ENCODE data around the gene PIP5K1B.

- TF ChIP-seq, protein P1, sequence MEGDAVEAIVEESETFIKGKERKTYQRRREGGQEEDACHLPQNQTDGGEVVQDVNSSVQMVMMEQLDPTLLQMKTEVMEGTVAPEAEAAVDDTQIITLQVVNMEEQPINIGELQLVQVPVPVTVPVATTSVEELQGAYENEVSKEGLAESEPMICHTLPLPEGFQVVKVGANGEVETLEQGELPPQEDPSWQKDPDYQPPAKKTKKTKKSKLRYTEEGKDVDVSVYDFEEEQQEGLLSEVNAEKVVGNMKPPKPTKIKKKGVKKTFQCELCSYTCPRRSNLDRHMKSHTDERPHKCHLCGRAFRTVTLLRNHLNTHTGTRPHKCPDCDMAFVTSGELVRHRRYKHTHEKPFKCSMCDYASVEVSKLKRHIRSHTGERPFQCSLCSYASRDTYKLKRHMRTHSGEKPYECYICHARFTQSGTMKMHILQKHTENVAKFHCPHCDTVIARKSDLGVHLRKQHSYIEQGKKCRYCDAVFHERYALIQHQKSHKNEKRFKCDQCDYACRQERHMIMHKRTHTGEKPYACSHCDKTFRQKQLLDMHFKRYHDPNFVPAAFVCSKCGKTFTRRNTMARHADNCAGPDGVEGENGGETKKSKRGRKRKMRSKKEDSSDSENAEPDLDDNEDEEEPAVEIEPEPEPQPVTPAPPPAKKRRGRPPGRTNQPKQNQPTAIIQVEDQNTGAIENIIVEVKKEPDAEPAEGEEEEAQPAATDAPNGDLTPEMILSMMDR (IDR thresholded peaks at IDR 0.05; ENCODE audit: extremely low read depth in 1 of 2, insufficient read depth in 1 of 2, low read depth in 1 of 2, low read length in 2 of 2) = no peak
- TF ChIP-seq POLR2AphosphoS5 (IDR thresholded peaks at IDR 0.05; ENCODE audit: insufficient read depth, low read depth, low read length) (no peak), EZH2 (IDR thresholded peaks at IDR 0.05; ENCODE audit: borderline replicate concordance, low read depth, low read length, severe bottlenecking) (no peak), POLR2A (IDR thresholded peaks at IDR 0.05; ENCODE audit: low read depth, low read length) (no peak), FOS (IDR thresholded peaks at IDR 0.05; ENCODE audit: borderline replicate concordance, insufficient read depth, low read length) (no peak)
These were observed 20.0 kb downstream of the PIP5K1B start for GRCh38 chr9:68725070-68725469.
